GM12892 (cell line): ENCODE results near the gene ASIC2.

Source experiments
- DNase-seq: peaks from one replicate; pipeline ENCODE4 v3.0.0; 2011; ENCODE audit not compliant: insufficient read length
- FAIRE-seq: peaks from 2 replicates; lab custom pipeline; 2011; peaks lifted over from hg19 to GRCh38; lab: Jason Lieb, UNC
- POLR2A ChIP-seq: IDR thresholded peaks from 2 replicates; pipeline ENCODE4 v1.6.1; 2011; ENCODE audit warnings: low read depth, low read length, control low read depth
- POLR2AphosphoS5 ChIP-seq: IDR thresholded peaks from 2 replicates; pipeline ENCODE4 v1.6.1; 2011; ENCODE audit warnings: low read depth, low read length, control low read depth
- TAF1 ChIP-seq: IDR thresholded peaks from 2 replicates; pipeline ENCODE4 v1.6.1; 2011; ENCODE audit warnings: low read depth, mild to moderate bottlenecking, control low read depth, low read length, borderline replicate concordance

The ASIC2 gene

GRCh38 chr17:33199571-33200510 lies 93.3 kb downstream of the ASIC2 start:
- FAIRE-seq: no peak
- TF ChIP-seq POLR2A: no peak
- TF ChIP-seq TAF1: no peak
- TF ChIP-seq POLR2AphosphoS5: no peak
- DNase-seq: no peak

- DNase-seq (no peak), FAIRE-seq (no peak)
- TF ChIP-seq POLR2AphosphoS5 (no peak), POLR2A (no peak), TAF1 (no peak)
These were observed 94.1 kb downstream of the ASIC2 start for GRCh38 chr17:33198954-33199353.

GRCh38 chr17:33197342-33197741 lies 95.8 kb downstream of the ASIC2 start:
- TF ChIP-seq POLR2AphosphoS5 (no peak), POLR2A (no peak), TAF1 (no peak)
- DNase-seq (no peak), FAIRE-seq (no peak)

- no peak for TF ChIP-seq POLR2A
- TF ChIP-seq POLR2AphosphoS5: no peak
- DNase-seq (no peak), FAIRE-seq (no peak)
These were observed 96.2 kb downstream of the ASIC2 start for GRCh38 chr17:33196883-33197282.

GRCh38 chr17:33192951-33193911 lies 99.9 kb downstream of the ASIC2 start:
- no peak for TF ChIP-seq POLR2A
- no peak for TF ChIP-seq POLR2AphosphoS5
- no peak for TF ChIP-seq TAF1
- no peak for FAIRE-seq
- DNase-seq: no peak

- TF ChIP-seq POLR2AphosphoS5 (no peak), POLR2A (no peak), TAF1 (no peak)
- DNase-seq (no peak), FAIRE-seq (no peak)
These were observed 109.5 kb downstream of the ASIC2 start for GRCh38 chr17:33183487-33184026.

- no peak for DNase-seq
- no peak for FAIRE-seq
- TF ChIP-seq POLR2A: no peak
- TF ChIP-seq TAF1: no peak
- no peak for TF ChIP-seq POLR2AphosphoS5
These were observed 113.9 kb downstream of the ASIC2 start for GRCh38 chr17:33179151-33179550.

GRCh38 chr17:33178681-33179080 lies 114.4 kb downstream of the ASIC2 start:
- FAIRE-seq: no peak
- TF ChIP-seq TAF1 (no peak), POLR2A (no peak), POLR2AphosphoS5 (no peak)

GRCh38 chr17:33175562-33175961 lies 117.5 kb downstream of the ASIC2 start:
- DNase-seq (no peak), FAIRE-seq (no peak)
- no peak for TF ChIP-seq TAF1
- no peak for TF ChIP-seq POLR2AphosphoS5
- TF ChIP-seq POLR2A: no peak

More at GRCh38 chr17:33178681-33179080, 114.4 kb downstream of the ASIC2 start:
- DNase-seq: no peak

- FAIRE-seq (no peak), DNase-seq (no peak)
These were observed 121.2 kb downstream of the ASIC2 start for GRCh38 chr17:33171931-33172330.

GRCh38 chr17:33169580-33170285 lies 123.4 kb downstream of the ASIC2 start:
- FAIRE-seq: no peak
- TF ChIP-seq POLR2AphosphoS5: no peak
- no peak for TF ChIP-seq POLR2A
- no peak for TF ChIP-seq TAF1

More at GRCh38 chr17:33171931-33172330, 121.2 kb downstream of the ASIC2 start:
- no peak for TF ChIP-seq POLR2AphosphoS5
- no peak for TF ChIP-seq TAF1
- TF ChIP-seq POLR2A: no peak

GRCh38 chr17:33167736-33168135 lies 125.4 kb downstream of the ASIC2 start:
- FAIRE-seq: no peak
- no peak for DNase-seq
- TF ChIP-seq POLR2AphosphoS5: no peak
- TF ChIP-seq POLR2A: no peak
- no peak for TF ChIP-seq TAF1

More at GRCh38 chr17:33169580-33170285, 123.4 kb downstream of the ASIC2 start:
- no peak for DNase-seq
